Stimulated activated CD4-positive, alpha-beta T cell treated with anti-CD3 and anti-CD28 coated beads, Interleukin-4, amount 100 ng/mL, for 4 hours (primary cell): ENCODE data around the gene DSCAM.

Source experiments
- DNase-seq, 2 experiments: peaks; one replicate each; pipeline ENCODE4 v3.0.0-alpha.2; 2020

The DSCAM gene

DNA sequence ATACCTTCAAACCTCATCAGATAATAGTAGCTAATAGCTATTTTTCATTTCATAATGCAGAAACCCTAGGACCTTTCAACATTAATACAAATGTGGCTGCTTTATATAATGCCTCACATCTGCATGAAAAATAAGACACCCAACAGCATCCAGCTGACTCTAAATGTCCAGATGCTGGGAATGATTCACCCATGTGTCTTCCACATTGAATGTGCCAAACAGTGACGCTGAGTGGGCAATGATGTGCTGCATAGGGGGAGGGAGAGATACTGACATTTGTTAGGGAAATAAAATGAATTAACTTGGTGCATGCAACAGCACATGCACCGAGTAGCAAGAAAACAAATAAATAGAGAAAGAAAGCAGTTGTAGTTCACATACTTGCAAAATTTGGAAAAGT, 199.3 kb downstream of the DSCAM start:
- no peak for DNase-seq

DNA sequence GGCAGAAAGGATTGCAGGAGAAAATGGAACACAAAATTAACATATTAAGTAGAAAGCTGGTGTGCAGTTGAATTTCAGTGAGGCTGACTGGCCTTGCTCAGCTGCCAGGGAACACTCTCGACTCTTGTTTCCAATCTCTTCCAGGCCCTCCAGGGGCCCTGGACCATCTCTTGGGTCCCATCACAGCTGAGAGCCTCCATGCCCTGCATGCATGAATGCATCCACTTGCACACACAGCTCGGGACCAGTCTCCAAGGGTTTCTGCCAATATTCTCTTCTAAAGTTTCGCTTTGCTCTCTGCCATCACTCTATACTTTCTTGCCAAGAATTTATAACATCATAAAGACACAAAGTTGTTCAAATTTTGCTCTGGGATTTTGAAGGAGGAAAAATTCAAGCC, 200.3 kb downstream of the DSCAM start:
- DNase-seq, result no peak

DNA sequence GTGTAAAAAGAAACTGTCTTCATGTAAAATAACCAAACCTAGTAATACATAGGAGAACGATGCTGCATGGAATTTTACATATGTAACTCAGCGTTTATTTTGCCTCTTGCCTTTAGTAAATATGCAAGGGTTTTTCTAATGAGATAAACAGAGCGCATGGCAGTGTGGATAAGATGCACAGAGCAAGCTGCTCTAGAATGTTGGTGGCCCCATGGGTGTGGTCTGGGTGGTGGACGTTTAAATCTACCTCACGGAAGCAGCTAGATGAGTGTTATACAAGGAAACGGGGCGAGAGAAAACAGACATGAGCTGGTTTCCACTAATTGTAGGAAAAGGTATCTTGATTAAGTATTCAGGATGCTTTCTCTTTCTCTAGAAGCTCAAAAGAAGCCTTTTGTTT, 205.9 kb downstream of the DSCAM start:
- DNase-seq, result no peak

DNA sequence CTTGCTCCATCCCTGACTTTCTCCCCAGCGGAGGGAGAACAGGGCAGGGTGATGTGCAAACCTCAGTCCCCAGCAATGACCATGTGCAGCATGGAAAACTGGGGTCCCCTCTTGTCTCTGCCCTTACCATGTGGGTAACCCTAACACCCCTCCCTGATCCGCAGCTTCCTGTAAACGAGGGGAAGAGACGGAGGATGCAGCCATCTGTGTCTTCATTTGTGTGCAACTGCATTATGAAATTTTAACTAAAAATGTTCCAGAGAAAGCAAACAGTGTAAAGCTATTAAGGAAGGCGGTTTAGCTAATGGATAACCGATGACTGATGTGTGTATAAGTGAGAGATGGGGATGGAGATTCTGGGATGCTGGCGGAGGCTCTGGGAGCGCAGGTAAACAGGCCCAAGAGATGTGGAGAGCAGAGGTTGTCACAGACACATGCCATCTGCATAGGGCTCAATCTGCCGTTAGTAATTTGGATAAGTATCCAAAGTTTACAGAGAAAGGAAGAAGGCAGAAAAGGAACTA, 206.6 kb downstream of the DSCAM start:
- no peak for DNase-seq

DNA sequence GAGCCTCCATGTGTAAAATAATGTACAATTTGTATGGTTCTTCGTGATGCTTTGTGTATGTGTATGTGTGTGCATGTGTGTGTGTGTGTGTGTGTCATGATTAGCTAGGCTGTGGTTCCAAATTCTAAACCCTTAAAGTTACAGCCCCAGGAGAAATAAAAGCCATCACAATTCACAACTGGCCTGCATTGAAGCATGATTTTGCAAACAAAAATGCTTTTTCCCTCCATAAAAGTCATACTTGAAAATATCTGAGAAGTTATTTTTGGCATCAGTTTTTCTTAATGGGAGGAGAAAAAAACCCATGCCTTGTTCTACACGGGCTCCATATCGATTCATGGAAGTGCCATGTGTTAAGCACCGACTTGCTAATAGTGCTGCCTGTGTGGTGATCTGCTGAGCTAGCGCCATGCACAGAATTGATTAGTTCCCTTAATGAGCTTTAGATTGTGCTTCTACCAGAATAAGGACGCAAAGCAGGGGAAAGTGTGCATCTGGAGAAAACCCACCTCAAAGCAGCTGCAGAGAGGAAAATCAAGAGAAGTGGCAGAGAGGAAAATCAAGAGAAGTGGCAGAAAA, 207.3 kb downstream of the DSCAM start:
- DNase-seq, result no peak

DNA sequence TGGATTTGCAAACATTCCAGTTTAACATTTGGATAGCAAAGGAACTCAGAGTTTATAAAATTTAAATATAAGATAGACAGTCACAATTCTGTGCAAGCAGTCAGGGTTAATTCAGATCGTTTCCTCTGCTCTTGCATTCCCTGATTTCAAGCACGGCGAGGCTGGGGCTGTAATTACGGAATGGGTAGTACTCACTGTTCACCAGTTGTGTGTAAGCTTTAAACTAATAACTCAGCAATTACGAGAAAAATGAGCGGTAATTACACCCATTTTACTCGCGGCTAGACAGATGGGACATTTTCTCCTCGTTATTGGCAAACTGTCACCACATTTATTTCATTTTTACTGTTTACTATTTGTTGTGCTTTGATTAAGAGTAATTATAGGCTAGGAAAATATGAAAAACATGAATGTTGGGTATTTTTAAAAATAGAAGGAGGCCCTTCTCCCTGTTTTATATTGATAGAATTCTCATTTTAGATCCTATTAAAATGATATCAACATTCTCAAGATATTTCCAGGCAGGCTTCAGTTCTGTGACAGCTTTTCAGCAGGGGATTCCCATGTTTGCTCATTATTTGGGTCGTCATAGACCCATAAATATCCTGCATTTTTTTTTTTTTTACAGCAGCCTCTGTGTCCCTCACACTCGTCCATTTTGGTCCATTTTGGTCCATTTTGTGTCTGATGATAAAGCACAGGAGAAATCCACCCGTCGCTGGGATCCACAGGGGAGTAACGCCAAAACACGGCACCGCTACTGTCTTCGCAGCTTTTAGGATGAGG, 208.3 kb downstream of the DSCAM start:
- no peak for DNase-seq

DNA sequence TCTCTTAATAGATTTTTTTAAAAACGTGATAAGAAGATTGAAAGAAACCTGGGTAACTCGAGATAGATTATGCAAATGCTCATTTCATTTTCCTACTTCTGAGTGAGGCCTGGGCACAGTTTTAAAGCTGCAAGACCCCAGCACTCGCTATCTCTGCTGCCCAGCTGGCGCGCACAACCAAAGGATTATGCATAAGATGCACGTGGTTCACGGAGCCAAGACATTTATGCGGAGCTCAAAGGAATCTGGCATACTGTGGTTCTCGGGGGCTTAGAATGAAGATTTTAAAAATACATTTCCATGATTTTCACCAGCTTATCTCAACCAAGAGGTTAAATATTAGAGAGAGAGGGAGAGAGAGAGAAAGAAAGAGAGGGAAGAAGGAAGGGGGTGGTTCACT, 210.9 kb downstream of the DSCAM start:
- no peak for DNase-seq

DNA sequence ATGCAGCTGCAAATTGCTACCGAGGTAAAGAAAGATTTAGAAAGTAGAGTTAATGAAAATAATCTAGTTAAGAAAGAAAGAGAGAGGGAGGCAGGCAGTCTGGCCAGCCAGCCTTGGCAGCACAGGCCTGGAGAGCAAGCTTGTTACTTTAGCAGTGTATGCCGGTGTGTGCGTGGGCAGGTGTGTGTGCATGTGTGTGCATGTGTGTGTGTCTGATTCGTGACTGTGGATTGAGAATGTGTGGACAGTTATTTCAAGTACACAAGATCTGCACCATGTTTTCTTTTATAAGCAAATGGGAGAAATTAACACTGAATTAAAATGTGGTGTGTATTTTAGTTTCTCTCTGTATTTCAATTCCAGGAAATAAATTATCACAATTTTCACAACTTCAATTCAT, 211.6 kb downstream of the DSCAM start:
- no peak for DNase-seq

DNA sequence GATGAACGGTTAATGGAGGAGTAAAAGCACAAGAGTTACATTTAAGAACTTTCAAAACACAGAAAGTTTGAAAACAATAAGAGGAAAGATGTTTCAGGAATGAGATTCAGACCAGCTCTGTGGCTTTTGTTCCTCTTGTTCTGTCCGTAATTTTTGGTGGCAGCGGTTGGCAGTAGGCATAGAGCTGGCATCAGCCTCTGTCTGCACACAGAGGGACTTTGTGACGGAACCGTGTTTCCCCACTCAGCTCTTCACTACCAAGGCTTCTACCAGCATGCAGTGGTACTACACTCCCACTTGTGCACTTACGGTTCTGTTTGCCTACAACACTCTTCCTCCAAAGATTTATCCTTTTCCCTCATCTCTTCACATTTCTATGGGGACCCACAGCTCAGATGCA, 212.8 kb downstream of the DSCAM start:
- no peak for DNase-seq

DNA sequence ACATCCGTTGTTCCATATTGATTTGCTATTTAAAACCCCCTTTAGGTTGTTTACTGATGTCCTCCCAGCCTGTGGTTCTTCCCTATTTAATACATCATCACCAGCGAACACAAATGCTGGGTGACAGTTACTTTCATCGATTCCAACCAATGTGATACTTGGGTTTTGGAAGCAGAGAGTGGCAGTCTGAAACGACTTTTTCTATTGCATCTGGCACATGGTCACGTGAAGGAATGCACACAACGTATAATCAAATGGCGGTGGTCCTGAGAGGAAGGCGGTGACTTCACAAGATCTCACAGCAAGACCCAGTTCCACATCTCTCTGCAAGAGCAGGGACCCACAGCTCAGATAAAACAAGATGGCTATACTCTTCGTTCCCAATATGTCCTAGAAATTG, 213.9 kb downstream of the DSCAM start:
- DNase-seq, result no peak

DNA sequence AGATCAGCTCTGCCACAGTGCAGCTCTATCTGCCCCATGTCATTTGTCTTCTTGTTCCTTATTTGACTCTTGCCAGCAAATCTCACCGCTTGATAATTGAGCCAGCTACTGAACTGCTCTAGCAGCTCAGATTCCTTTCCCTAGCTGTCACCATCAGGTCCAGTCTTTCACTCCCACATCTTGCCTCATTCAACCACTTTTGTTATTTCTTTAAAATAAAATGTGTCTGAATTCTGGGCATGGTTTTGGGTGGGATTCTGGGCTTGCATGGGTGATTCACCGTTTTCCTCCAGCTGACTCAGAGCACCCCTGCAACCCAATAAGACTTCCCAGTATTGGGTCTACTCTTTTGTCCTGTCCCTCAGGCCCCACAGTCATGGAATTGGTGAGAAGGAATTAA, 215.7 kb downstream of the DSCAM start:
- DNase-seq, result no peak

DNA sequence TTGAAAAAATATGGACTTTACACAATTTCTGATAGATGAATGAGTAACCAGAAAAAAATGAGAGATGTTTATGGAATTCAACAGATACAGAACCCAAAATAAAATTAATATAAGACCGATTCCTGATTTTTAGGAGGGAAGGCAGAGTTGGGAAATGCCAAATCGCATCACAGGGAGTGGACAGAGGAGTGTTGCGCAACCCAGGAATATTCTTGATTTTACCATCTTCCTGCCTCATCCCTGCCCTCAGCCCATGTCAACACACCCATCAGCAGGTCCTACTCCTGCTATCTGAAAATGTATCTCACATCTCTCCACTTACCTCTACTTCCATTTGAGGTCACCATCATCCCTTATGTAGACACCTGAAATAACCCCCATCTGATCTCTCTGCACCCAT, 221.0 kb downstream of the DSCAM start:
- DNase-seq, result no peak

DNA sequence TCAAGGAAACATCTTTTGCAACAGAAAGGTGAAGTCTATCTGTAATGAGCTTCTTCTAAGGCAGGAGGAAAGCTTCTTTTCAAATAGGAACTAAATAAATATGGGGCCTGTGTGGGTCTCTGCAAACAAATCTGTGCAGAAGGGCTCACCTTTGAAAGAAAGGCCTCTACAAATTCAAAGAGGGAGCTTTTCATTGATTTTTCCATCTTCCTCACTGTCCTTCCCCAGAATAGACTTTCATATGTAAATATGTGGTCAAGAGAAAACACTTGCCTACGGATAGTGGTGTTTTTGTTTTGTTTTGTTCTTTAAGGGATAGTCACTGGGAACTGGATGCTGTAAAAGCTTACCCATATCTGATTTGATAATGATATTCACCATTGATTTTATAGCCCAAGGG, 223.4 kb downstream of the DSCAM start:
- DNase-seq, result no peak

DNA sequence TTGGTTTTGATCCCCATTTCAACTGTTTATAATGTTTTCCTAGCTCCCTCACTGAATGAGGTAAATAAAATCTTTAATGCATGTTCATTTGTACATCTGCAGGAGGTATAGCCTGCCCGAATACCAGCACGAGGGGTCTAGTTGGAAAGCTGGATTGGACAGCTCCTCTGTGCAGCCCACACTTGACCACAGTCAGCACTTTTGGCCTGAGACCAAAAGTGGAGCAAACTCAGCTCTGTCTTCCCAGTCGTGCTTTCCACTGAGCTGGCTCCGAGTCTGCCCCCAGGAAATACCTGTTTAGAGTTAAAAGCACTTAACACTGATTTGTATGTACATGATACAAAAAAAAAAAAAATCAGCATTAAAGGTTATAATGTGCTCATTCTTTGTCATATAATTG, 224.4 kb downstream of the DSCAM start:
- DNase-seq, result no peak

DNA sequence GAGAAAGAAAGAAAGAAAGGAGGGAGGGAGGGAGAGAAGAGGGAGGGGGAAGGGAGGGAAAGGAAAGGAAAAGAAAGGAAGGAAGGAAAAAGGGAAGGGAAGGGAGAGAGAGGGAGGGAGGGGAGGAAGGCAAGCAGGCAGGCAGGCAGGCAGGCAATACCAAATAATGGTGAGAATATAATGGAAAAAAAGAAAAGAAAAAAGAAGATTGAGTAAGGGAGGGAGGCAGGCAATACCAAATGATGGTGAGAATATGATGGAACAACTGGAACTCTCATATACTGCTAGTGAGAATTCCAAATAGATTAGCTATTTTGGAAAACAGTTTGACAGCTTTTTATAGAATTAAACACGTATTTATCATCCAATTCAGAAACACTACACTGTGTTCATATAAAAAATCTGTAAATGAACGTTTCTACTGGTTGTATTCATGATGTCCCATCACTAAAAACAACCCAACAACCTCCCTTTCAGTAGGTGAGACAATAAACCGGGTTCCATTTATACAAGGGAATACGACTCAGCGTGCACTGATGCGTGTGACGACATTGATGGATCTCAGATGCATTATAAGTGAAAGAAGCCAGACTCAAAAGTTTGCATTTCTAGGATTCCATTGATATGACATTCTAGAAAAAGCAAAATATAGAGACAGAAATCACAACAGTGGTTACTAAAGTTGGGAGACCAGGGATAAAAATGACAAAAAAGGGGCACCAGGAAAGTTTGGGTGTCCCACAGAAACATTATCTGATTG, 226.4 kb downstream of the DSCAM start:
- DNase-seq, result no peak

DNA sequence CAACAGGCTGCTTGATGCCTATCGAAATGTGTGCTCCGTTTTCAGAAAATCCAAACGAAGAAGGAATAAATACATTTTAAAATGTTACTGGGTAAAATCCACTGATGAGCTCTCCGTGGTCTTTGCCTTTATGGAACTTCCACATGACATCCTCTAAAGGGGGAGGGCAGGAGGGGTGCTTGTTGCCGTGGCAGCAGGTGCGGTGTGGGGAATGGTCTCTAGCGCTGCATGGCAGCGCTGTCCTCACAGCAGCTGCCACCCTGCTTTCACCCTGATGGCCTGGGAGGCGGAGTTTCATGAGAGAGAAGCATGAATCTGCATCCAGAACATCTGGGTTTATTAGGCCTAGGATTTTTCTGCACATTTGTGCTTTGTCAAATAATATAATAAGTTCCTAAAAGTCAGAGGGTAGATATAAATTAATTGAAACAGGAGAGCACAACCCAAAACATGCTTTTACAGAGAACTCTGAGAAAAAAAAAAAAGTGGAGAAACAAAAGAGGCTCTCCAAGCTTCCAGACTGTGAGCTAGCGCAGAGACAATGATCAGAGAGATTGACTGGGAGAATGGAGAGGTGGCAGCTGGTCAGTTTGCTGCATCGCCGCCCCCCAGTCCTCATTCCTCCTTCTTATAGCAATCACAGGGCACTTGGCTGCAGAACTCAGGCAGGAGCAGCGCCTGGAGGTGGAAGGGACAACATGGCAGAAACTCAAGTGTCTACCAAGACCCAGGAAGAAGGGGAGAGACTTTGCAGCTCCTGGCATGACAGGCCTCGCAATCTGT, 228.6 kb downstream of the DSCAM start:
- no peak for DNase-seq

DNA sequence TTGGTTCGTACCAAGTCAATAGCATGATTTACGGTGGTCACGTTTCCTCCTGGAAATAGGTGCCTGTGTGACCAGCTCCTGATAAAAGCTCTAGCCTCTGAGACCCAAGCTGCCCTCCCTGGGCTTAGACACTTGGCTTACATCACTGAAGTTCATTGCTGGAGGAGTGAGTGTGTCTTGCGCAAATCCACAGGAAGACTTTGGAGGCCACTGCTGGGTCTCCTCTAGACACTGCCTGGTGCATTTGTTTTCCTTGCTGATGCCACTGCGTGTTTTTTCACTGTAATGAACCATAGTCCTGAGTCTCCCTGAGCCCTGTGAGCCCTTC, 230.6 kb downstream of the DSCAM start:
- no peak for DNase-seq

DNA sequence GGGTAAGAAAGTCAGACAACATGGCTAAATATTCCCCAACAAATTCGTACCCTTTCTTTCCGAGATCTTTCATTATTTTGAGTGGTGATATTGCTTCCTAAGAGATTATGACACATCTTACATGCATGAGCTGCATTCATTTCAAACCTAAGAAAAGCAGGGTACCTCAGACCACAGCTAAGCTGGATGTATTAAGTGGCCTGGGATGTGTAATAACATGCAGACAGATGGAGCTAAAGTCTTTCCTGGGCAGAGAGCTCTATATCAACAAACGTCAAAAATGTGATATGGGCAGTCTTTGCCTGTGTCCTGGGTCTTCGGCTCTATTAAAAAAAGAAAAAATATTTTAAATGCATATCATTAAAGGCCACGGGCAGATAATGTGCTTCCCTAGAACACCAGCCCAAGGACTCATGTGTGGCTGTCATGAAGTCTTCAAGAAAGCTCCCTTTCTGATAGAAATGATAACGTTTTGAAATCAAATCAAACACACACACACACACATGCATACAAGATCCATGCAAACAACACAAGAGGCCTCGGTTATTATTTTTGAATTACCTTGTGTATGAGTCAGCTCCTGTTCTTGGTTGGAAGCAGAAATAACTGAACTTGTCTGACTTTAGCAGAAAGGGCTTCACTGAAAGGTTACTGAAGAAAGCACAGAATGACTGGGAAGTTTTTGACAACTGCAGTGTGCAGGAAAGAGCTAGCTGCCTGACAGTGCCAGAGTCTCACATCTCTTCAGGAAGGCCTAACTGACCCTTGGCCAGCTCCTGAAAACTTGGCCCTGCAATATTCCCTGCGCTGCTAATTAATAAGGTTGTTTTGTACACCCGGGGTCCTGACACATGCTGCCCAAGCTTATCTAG, 231.2 kb downstream of the DSCAM start:
- no peak for DNase-seq

DNA sequence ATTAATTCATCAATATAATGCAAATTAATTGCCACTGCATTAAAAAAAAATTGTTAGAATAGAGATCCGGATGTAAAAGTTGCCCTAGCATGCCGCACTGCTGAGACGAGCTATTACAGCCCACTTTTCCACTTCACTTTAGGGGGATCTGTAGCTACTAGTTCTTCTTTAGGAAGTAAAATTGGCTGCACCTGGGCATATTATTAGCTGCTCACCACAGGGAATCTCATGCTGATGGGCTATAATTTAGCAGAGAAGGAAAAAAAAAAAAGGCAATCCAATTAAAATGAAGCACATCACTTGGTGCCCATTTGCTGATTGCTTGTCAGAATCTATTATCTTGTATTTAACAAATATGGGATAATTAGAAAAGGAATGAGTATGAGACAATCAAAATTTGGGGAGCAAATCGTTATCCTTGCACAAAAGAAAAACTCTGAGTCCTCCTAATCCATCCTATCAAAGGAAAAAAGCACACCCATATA, 233.4 kb downstream of the DSCAM start:
- no peak for DNase-seq

DNA sequence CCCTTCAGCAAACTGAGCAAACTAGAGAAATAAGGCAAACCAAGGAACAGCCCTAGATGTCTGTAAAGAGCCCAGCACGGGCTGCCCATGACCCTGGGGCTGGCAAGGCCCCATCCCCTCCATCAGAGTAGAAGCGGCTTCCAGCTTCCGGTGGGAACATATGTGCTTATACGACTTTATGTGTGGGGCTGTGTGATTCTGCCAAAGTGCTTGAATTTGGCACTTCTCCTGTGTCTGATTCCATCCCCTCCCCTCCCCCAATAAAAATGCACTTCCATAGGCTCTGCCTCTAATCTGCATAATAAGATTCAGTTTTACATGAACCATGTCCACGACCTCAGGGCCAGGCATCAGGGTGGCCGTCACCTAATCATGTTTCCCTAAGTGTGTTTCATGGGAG, 236.6 kb downstream of the DSCAM start:
- DNase-seq, result no peak

DNA sequence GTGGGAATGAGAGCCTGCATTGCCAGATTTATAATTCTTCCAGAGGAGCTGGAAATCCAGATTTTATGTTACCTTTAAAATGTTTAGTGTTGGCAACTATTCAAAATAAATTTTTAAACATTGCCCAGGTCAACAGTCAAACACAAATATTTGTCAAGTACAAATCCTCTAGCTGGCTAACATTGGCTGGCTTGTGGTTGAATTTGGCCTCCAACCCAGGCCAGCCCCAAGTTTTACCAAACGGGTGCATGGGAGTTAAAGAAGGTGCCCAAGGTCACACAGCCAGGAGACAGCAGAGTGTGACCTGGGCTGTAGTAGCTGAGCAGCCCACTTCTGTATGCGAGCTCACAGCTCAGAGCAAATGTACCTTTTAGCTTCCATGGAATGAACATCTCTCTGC, 240.6 kb downstream of the DSCAM start:
- DNase-seq, result no peak

DNA sequence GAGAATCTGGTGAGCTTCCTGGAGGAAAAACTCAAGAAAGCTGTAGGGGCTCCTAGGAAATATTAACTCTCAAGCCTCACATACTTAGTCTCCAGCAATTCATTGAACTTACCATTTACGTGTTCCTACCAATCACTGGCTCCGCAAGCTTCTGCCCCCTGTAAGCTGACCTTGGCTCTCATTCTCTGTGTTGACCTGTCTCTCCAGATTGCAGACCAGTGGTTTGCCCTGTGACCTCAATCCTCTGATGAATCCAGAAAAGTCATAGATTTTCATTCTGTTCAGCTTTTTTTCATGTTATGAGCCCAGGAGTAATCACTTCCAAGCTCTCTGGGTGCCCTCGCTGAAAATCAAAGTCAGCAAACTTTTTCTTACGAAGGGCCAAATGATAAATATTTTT, 241.9 kb downstream of the DSCAM start:
- no peak for DNase-seq
